ENCODE results near the gene FSTL1.

FSTL1 gene

DNA sequence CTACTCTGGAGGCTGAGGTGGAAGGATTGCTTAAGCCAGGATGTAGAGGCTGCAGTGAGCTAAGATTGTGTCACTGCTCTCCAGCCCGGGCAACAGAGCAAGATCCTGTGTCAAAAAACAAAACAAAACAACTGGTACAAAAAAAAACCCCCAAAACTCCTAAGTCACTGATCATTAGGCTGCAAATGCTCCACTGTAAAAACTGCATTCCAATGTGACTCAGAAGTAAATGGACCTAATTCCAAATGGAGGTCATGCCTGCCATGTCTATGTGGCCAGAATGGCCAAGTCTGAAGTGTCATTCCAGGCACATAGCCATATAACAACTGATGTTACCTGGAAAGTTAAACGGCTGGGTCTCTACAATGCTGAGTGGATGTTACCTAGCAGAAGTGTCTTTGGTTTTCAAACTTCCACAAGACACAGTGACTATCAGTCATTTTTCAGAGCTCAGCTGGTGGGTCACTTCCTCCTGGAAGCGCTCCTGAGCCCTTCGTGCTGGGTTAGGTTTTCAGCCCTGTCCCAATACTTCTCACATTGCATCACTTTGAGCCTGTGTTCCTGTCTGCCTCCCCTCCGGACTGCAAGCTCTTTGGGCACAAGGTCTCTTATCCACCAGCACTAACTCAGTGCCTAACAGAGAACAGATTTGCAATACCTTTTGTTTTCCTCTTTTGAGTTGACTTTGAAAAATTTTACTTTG, 10.6 kb downstream of the FSTL1 start:
- DNase-seq (ENCODE audit: low spot score): no peak

DNA sequence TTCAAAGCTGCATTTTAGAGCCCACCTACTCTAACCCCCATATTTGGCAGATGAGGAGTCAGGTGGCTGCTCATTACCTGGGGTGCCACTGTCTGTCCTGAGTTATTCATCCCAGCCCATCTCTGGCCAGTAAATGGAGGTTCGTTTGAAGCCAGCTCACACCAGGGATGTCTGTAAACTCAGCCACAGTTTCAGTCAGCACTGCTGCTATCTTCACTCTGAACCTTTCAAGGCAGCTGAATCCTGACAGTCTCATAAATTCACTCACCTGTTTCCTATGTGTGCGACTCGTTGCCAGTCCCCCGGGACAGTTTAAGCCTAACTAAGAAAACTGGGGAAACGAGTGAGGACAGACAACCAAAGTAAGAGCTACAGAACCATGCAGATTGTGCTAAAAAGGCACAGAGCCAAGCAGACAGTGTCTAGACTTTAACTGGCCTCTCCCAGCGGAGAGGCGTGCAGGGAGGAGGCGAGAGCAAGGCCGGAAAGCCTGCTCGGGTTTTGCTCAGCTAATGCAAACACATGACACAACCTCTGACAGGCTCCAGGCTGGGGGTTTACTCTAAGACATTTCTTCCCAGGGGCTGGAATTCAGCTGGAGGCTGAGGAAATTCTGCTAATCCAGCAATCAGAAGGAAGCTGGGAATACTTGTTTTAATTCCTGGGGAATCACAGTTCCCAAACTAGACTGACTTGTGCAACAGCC, 12.0 kb downstream of the FSTL1 start:
- DNase-seq (ENCODE audit: low spot score): no peak

DNA sequence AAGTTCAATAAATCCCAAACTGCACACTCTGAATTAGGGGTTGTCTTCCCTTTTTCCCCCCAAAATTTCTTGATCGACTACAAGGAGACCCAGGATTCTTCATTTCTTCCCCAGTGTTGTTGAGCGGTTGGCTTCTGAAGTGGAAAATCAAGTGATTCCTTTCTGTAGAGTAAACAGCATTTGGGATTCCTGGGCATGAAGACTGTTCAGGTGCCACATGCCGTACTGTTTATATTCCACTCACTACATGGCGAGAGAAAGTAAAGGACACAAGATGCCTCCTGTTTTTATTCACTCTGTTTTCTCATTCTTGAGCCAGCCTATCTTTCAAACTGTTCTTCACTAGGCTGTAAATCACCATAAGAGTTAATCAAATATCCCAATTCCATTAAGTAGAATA, 12.6 kb downstream of the FSTL1 start:
- DNase-seq (ENCODE audit: low spot score): no peak

DNA sequence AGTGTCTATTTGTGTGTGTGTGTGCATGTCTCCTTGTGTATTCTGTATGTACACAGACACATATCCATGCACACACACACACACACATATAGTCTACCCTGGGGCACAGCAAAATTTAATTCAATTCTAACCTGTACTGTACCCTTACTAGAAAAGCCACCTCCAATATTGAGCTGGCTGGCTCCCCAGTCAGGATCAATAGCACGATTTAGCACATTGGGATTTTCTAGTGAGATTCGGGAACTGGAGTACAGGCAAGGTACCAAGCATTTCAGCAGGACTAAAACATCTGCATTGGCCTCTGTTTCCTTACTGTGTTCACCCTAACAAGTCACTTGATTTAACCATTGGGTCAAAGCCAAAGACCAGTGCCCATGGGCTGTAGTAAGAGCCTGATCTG, 13.2 kb downstream of the FSTL1 start:
- DNase-seq (ENCODE audit: low spot score): no peak

DNA sequence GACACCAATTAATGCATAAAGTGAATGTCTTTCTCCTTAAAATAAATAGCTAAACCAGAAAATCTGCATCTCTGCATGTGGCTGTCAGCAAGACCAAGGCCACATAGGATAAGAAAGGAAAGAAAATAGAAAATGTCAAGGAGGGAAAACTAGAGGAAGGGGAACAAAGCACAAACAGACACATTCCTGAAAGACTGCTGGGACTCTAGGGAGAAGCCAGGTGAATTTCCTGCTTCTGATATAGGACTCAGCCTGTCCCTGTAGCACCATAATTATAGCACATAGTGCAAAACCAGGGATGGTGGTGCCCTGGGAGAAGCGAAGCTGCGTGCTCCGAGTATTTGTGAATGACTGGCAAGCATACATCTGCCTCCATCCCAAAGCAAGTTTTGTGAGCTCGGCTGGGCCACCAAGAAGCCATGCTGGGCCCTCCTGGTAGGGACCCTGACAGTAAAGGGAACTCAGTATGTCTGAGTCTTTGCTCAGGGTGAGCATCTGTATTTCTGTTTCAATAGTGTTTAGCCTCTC, 14.2 kb downstream of the FSTL1 start:
- DNase-seq (ENCODE audit: low spot score): no peak

DNA sequence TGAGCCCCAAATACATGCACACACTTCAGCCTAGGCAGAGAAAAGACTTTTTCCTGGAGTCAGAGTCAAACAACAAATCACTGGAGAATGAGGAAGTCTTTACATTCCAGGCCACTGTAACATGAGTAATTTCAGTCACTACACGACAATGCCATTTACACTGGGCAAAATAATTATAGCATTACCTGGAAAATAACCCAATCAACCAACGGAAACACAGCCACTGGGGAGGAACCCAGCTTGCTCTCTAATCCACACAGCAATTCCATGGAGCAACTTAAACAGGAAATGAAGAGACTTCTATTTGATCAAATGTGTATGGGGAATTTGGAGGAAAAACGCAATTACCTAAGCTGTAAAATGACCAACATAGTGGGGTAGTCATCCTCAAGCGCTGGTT, 15.2 kb downstream of the FSTL1 start:
- no peak for DNase-seq (ENCODE audit: low spot score)

DNA sequence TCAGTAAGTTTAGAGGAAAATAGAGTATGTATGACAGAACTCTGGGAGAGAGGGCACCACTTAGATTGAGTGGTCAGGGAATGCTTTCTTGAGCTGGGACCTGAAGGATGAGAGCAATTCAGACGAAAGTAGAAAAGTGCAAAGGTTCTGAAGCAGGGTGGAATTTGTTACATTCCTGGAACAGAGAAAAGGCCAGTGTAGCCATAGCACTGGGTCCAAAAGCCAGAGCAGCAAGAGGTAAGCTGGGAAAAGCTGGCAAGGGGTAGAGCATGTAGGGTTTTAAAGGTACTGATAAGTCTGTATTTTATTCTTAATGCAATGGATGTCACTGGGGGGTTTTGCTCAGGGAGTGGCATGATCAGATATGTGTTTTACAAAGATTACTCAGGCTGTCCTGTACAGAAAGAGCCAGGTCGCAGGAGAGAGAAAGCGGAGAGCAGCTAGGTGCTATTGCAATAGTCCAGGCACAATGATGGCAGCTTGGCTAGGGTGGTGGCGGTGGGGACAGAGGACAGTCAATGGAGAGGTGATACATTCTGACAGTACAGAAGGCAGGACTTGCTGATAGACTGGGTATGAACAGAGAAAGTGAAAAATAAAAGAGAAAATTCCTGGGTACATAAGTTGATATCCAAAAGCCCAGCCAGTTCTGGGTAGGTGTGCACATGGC, 17.0 kb downstream of the FSTL1 start:
- DNase-seq (ENCODE audit: low spot score): no peak

DNA sequence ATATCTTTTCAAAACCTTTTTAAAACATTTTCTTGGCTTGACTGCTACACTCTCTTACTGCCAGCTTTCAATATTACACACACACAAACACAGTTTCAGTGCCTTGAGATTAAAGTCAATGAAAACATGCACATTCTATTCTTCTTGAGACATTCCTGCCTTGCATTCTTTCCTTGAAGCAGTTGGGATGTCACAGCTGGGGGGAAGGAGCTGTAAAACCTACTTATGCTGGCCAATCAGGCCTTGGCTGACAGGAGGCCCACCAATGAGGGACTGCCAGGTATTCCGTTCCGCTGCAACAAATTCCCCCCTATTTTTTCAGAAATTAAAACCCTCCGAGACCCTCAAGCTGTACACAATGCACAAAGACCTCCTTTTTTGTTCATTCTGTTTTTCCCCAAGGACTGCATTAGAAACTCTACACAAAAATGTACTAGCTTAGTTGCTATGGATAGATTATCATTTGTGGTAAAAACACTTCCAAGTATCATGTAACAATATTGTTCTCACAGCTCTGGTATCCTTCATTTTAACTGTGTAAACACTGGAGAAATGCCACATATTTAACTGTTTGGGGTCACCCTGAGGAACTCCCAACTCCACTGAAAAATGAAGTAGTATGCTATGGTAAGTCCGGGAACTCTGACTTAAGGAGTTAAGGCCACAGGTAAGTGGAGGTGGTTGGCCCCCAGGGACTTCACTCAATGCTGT, 18.5 kb downstream of the FSTL1 start:
- DNase-seq (ENCODE audit: low spot score): no peak

DNA sequence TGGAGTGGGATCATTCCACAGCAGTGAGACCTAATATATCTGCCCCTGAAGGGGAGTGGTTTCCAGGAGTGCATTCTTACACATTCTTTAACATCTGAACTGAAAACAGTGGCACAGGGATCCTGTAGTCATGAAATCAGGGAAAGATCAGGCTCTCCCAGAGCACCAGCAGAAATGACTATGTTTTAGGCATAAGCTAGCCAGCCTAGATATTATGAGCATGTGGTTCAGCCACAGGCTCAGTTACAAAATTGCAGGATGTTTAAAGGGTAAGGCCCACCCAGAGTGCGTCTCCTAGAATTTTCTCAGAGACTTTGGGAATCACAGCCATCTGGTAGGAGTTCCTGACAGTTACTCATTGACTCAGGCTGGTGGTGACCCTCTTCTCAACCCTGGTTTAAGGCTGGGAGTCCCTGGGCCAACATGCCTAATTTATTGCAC, 20.9 kb downstream of the FSTL1 start:
- no peak for DNase-seq (ENCODE audit: low spot score)

DNA sequence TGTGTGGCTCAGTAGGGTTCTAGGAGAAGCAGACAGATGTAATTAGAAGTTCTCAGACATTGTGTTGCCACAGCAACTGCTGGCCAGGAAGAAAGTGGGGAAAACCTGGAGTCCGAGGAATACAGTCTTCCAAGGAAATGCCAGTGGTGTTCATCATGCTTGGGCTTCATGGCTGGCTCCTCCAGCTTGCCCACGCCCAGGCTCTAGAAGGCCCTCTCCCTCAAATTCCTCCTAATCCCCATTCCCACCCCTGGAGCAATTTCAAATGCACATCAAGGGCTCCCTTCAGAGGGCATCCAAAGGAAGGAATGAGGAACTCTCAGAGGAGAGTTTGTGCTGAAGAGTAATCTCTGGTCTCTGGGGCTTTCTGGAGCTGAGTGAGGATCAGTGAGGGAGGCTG, 21.9 kb downstream of the FSTL1 start:
- DNase-seq (ENCODE audit: low spot score): no peak

DNA sequence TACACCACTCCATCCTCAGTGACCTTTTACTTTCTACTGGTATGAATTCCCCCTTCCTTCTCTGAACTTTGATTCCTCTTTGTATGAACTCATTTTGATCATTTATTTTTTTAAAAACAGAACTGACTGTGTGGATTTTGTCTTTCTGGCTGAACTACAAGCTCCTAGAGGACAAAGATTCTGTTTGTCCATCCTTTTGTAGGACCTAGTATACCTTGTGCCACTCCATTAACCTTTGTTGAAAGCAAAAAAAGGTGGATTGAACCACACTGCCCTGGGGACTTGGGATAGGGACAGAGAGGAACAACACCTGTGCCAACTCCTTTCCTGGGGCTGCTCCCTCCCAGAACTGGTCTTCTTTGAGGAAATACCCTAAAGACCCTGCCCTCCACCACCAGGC, 23.6 kb downstream of the FSTL1 start:
- DNase-seq (ENCODE audit: low spot score): no peak

DNA sequence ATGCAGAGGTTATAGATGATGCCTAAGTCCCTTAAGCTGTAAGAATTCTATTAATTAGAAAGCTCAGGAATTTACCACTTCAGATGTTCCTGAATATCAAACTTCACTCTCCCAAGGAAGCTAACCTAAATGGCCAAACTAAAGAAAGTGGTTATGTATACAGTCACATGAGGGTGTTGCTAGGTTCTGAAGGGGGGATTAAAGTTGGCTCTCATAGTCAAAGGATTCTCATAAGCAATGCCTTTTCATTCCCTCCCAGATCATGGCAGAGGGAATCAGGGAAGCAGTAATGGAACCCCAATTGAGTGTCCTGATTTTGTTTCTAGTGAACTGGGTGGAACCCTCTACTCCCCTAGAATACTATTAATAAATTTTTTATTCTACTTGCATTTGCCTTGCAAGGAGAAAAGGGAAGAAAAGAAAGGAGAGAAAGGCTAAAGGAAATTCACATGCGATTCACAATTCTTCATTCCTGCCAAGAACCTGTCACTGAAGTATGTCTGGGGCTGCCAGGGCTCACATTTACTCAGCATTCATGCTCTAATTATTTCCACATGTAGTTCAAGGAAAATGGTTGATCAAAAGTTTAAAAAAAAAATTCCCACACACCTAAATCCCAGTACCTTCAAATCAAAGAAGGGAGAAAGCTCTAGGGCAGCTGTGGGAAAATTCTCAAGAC, 25.1 kb downstream of the FSTL1 start:
- peak; percentile 25 for DNase-seq (ENCODE audit: low spot score)

DNA sequence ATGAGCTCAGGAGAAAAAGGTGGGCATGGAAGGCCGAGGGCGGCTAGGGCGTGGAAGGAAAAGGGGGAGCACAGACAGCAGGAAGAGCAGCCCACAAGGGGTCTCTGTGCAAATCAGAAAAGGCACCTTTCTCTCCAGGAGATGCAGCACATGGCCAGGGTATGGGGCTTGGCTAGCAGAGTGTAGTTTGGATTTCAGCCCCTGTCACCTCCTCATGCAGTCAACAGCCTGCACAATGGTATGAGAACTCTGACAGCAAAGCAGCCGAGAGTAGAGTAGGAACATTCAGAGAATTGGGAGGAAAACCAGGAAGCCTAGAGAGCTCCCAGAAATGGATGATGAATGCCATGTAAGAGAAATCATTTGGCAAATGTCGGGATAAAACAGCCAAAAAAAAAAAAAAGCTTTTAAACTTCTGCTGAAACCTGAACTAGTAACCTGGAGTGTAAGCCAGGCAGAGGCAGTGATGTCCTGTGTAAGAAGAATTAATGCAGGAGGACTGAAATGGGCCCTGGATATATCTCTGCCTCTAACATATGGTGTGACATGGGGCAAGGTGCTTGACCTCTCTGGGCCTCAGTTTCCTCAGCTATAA, 25.7 kb downstream of the FSTL1 start:
- DNase-seq (ENCODE audit: low spot score): no peak

DNA sequence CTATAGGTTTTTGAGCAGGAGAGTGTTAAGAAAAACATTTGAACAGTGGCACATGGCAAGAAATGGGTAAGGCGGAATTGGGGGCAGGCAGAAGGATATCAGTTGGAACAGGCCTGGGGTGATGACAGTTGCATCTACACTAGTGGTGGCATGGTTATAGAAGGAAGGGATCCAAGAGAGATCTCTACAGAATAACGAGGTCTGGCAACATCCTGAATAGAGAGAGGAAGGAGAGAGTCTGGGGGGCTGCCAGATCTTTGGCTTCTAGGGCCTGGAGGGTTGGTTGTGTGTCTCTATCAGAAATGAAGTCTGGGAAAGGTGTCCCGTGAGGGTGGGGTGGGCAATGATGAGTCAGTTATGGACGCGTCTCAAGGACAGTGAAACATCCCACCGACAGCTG, 26.3 kb downstream of the FSTL1 start:
- DNase-seq (ENCODE audit: low spot score): no peak

DNA sequence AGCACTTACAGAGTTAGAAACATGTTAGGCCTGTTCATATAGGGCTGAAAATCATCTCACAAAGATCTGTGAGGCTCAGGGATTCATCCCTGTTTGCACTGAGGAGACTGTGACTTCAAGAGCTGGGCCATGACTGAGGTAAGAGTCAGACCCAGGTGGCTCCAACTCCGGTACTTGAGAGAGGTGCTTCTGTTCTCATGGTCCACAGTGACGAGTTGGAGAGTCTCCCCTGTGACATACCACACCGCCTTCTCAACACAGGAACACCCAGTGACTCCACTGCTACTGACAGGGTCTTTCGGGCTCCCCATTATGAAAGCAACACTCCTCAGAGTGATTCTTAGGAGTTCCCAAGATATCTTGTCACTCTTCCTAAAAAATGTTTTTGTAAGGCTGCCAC, 27.4 kb downstream of the FSTL1 start:
- no peak for DNase-seq (ENCODE audit: low spot score)

DNA sequence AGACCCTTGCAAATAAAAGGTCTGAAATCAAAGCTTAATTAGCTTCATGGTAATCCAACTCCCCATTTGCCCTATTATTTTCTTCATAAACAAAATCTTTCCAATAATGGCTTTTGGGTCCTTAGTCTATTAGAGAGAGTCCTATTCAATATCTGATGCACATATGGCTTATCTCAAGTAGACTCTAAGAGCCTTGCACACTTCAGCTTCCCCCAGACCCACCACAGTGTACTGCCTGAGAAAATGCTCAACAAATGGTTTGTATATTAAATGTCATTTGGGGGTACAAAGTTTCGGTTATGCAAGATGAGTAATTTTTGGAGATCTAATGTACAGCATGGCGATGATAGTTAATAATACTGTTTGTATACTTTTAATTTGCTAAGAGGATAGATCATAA, 28.9 kb downstream of the FSTL1 start:
- DNase-seq (ENCODE audit: low spot score): no peak

DNA sequence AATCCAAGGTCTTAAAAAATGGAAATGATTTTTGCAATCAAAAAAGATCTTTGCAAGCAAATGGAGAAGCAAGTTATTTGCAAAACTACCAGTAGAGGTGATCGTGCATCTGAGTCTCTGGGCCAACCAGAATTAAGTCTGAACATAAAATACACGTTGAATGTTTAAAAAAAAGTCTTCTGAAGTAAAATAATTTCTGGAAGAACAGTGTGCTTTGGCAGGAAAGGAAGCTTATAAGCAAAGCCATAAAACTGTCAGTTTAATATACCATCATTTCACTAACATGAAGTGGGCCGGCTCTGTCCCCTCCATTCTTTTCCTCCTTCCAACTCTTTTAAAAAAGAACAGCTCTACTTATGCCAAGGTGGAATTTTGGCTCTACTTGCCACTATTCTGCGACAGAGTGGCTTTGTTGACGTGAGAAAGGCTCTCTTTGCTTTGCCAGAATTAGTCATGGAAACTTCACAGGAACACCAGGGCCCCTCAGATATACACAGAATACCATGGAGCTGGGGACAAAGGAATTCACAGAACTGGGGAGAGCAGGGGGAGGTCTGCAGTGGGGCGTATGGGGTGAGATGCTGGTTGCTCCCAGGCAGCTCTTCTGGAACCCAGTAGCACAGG, 29.8 kb downstream of the FSTL1 start:
- DNase-seq (ENCODE audit: low spot score): no peak

DNA sequence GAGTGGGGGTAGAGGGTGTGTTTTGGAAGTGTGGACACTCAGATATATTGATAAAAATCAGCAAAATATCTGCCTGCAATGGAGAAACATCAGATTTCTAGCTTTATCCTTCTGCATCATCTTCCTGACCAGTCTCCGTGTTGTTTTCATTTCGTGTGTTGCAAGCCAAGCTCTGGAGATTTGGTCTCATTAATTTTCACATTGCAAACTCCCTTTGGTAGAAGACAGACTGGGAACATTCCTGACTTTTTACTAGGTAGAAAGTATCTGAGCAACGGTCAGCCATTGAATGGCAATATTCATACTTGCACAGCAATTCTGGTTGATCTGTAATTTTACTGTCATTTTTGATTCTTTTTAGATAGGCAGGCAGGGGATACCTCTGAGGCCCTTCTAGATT, 30.4 kb downstream of the FSTL1 start:
- no peak for DNase-seq (ENCODE audit: low spot score)

DNA sequence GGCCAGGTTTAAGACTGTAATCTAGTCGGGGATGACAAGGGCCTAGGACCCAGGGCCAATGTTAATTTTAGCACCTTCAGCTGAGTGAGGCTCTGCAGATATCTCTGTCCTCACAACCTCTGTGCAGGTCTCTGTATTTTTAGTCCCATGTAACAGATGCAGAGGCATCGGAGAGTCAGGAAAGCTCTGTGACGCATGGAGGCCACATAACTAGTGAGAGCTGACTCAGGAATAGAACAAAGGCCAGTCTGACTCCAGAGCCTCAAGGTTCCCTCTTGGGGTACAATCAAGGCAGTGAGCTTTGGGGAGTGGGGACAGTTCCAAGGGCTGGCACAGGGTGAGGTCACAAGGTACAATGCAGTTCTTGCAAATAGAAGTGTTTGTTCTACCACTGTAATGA, 31.0 kb downstream of the FSTL1 start:
- peak; percentile 19 for DNase-seq (ENCODE audit: low spot score)

DNA sequence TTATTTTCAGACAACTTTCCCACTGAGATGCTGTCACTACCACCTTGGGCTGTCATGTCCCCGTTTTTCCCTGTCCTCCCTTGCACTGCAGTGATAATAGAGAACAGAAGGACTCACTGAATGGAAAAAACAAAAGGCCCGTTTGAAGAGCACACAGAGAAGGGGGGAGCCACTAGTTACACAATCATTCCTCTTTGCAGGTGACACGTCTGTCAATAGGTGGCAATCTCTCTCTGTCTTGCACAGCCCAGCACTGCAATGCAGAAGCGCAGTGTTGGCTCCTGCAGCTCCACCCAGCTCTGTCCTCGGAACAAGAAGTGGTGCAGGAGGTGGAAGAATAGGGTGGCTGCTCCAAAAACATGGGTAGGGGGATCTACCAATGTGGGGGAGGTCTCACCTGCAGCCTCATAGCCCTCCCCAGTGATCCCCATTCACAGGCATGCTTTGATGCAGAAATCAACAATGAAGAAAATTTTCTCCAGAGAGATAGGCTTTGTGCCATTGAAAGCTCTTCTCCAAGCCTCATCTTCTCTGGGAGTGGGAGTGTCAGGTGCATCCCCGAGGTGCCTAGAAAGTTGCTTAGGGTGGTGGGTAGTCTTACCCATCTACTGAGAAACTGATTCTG, 31.8 kb downstream of the FSTL1 start:
- DNase-seq (ENCODE audit: low spot score): peak; percentile 96

DNA sequence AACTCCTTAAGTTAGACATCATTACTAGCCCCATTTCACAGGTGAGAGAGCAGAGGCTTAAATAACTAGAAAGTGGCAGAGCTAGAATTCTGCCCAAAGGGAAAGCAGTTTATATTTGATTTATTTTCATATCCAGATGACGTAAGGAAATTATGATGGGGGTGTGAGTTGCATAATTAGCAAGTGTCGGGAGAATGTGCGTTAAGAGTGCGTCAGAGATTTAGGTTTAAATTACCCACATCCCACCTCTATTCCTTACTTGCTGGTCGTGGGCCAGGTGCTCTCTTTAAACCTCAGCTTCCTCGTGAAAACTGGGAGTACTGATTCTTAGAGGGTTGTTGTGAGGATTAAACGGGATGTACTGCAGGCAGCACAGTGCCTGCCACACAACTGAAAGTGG, 32.3 kb downstream of the FSTL1 start:
- no peak for DNase-seq (ENCODE audit: low spot score)
